HepG2 (cell line): Measurements from ENCODE around the gene HPCAL1. TPM values are rescaled to one million over a fixed set of nuclear protein-coding genes. Genes with fewer than 3 reads are reported as not detected.

Experiments used
- ATAC-seq: fragments of 200-7000 bp; cut with Tn5 transposase; 3 replicates; pipeline ENCODE4 v1.9.1; 2020; ENCODE audit warnings: mild to moderate bottlenecking, moderate library complexity
- BruUV-seq: library from RNA; stranded (reverse); fragments of 400-500 nt; replicated peaks from 2 replicates; lab custom pipeline; 2021; lab: Mats Ljungman, UMichigan
- CTCF ChIA-PET: fragments of 300-600 bp; formaldehyde crosslinking; extraction: SDS; loops from one replicate; lab custom pipeline; 2021; ENCODE audit warnings: low total read pairs, inconsistent platforms, low intra/inter-chr PET ratio; lab: Yijun Ruan, JAX
- POLR2A ChIA-PET: fragments of 350-600 bp; sonication (Branson Sonifier 250); formaldehyde crosslinking; loops from one replicate; lab custom pipeline; 2020; ENCODE audit warnings: antibody characterized with exemption, inconsistent platforms; lab: Yijun Ruan, JAX
- DNase-seq: peaks from one replicate; pipeline ENCODE4 v3.0.0-alpha.2; 2015; ENCODE audit warnings: low spot score
- FAIRE-seq: peaks from 3 replicates; lab custom pipeline; 2011; peaks lifted over from hg19 to GRCh38; lab: Jason Lieb, UNC
- H2AFZ ChIP-seq: one replicate; pipeline ENCODE4 v1.6.1; 2011; ENCODE audit warnings: low read length, inconsistent platforms
- H3K27ac ChIP-seq: fragments of 300-600 bp; 3 replicates; pipeline ENCODE4 v1.8.0; 2011; ENCODE audit warnings: mixed run types, mild to moderate bottlenecking, mixed read lengths, low read length, inconsistent platforms; ENCODE audit not compliant: insufficient read depth; ENCODE audit errors: extremely low read length
- H3K27me3 ChIP-seq, 2 experiments: fragments of 200-600 bp in 1 of 2; 2 replicates in 1 of 2; 3 replicates in 1 of 2; pipeline versions ENCODE4 v1.6.0 to v1.8.0; 2011; ENCODE audit warnings: low read length in 2 of 2, mild to moderate bottlenecking in 2 of 2, moderate library complexity in 2 of 2, inconsistent platforms in 1 of 2; ENCODE audit not compliant: insufficient read depth in 2 of 2, control insufficient read depth in 1 of 2
- H3K36me3 ChIP-seq, 2 experiments: fragments of 200-600 bp in 1 of 2; replicated peaks in 1 of 2; 2 replicates in 1 of 2; 3 replicates in 1 of 2; pipeline versions ENCODE4 v1.5.1 to v1.8.0; 2011; ENCODE audit warnings: low read length in 2 of 2, inconsistent platforms in 1 of 2; ENCODE audit not compliant: insufficient read depth in 2 of 2, control insufficient read depth in 1 of 2
- H3K4me1 ChIP-seq: 2 replicates; pipeline ENCODE4 v1.5.1; 2012; ENCODE audit warnings: low read length, inconsistent platforms; ENCODE audit not compliant: insufficient read depth
- H3K4me2 ChIP-seq: 2 replicates; pipeline ENCODE4 v1.6.0; 2011; ENCODE audit warnings: low read depth, low read length, inconsistent platforms
- H3K4me3 ChIP-seq, 3 experiments: fragments of 200-600 bp in 1 of 3; sonication (generic), shearing (Covaris generic) in 1 of 3; replicated peaks in 1 of 3; 2 replicates each; pipeline ENCODE4 v1.5.1; 2011 to 2016; ENCODE audit warnings: low read length in 3 of 3, inconsistent platforms in 2 of 3, low read depth in 2 of 3, mild to moderate bottlenecking in 2 of 3, control low read depth in 1 of 3, mixed read lengths in 1 of 3; ENCODE audit not compliant: insufficient read depth in 1 of 3
- H3K79me2 ChIP-seq: one replicate; pipeline ENCODE4 v1.6.1; 2011; ENCODE audit warnings: low read length, inconsistent platforms; ENCODE audit not compliant: insufficient read depth
- H3K9ac ChIP-seq: 2 replicates; pipeline ENCODE4 v1.6.0; 2011; ENCODE audit warnings: mild to moderate bottlenecking, low read depth, low read length, inconsistent platforms; ENCODE audit not compliant: insufficient read depth
- H3K9me3 ChIP-seq: 2 replicates; pipeline ENCODE4 v1.5.1; 2012; ENCODE audit warnings: mild to moderate bottlenecking, low read length
- H4K20me1 ChIP-seq: 2 replicates; pipeline ENCODE4 v1.6.0; 2011; ENCODE audit warnings: inconsistent platforms, mild to moderate bottlenecking, low read length, moderate library complexity; ENCODE audit not compliant: insufficient read depth
- RFX5 ChIP-seq: IDR thresholded peaks from 2 replicates; pipeline ENCODE4 v1.6.1; 2011; ENCODE audit warnings: low read depth, low read length, improper control_type of control experiment
- SALL2 ChIP-seq: sonication (generic); formaldehyde crosslinking; IDR thresholded peaks from 2 replicates; pipeline ENCODE4 v1.8.1; 2023; ENCODE audit warnings: mild to moderate bottlenecking, missing genetic modification reagents, inconsistent platforms
- SRY ChIP-seq: sonication (generic); formaldehyde crosslinking; IDR thresholded peaks from 2 replicates; pipeline ENCODE4 v1.8.0; 2022; ENCODE audit warnings: mild to moderate bottlenecking, missing genetic modification reagents
- ZFX ChIP-seq: sonication (generic); formaldehyde crosslinking; IDR thresholded peaks from 2 replicates; pipeline ENCODE4 v1.4.0; 2020; ENCODE audit warnings: mild to moderate bottlenecking, low read depth, missing genetic modification reagents, moderate library complexity
- ZMYM2 ChIP-seq: sonication (generic); formaldehyde crosslinking; IDR thresholded peaks from 2 replicates; pipeline ENCODE4 v1.8.0; 2022; ENCODE audit warnings: mild to moderate bottlenecking, missing genetic modification reagents
- ZNF775 ChIP-seq: sonication (generic); formaldehyde crosslinking; IDR thresholded peaks from 2 replicates; pipeline ENCODE4 v1.4.0; 2020; ENCODE audit warnings: missing genetic modification reagents, mild to moderate bottlenecking, moderate library complexity, borderline replicate concordance
- WGBS: methylation state at CpG from one replicate; pipeline ENCODE4 v1.1.6; 2017; ENCODE audit warnings: low lambda C conversion rate; 5-methylcytosine and 5-hydroxymethylcytosine counted together
- in situ Hi-C: cut with HindIII; loops from 2 replicates; pipeline ENCODE4 v1.10.0; 2017; ENCODE audit warnings: low pct_unique_long_range_greater_than_20kb; ENCODE audit not compliant: extremely low pct_ligation_motif_present
- intact Hi-C: fragments of 100-400 bp; cut with micrococcal nuclease; formaldehyde crosslinking; loops from one replicate; pipeline ENCODE4 v1.10.0; 2022; ENCODE audit not compliant: unreplicated experiment
- polyA plus RNA-seq, 8 experiments: library from polyadenylated mRNA; depleted of rRNA in 3 of 8; stranded (reverse) in 7 of 8; unstranded in 1 of 8; fragments of >200 nt; fragmentation: Illumina TruSeq in 4 of 8; extraction: Trizol in 4 of 8; gene quantifications; 2 replicates each; pipeline versions ENCODE4 v1.2.1 to v1.2.3, GENCODE V29; 2011 to 2016; ENCODE audit warnings: low read depth in 4 of 8, missing spikeins in 1 of 8, mixed read lengths in 1 of 8; ENCODE audit not compliant: insufficient read depth in 1 of 8
- total RNA-seq, 5 experiments: library from RNA; depleted of rRNA; stranded (reverse); fragments of >200 nt; fragmentation: Illumina TruSeq; extraction: Trizol; gene quantifications; 2 replicates each; pipeline ENCODE4 v1.2.3, GENCODE V29; 2016; ENCODE audit warnings: low read depth in 1 of 5
- TF ChIP-seq, protein P1 (sequence below): sonication (generic); formaldehyde crosslinking; IDR thresholded peaks from 2 replicates; pipeline ENCODE4 v1.5.1; 2020; ENCODE audit warnings: missing genetic modification reagents, mild to moderate bottlenecking, borderline replicate concordance
- TF ChIP-seq, protein P2 (sequence below): sonication (generic); formaldehyde crosslinking; IDR thresholded peaks from 2 replicates; pipeline ENCODE4 v1.8.1; 2023; ENCODE audit warnings: mild to moderate bottlenecking, inconsistent platforms, moderate library complexity, missing genetic modification reagents, borderline replicate concordance

Gene HPCAL1
- total and polyA plus RNA-seq, 2 of the 13 experiments (the other 11 are each of a cell fraction or from before 2014, with no cell fraction given) = 29.5 to 29.9 TPM

DNA sequence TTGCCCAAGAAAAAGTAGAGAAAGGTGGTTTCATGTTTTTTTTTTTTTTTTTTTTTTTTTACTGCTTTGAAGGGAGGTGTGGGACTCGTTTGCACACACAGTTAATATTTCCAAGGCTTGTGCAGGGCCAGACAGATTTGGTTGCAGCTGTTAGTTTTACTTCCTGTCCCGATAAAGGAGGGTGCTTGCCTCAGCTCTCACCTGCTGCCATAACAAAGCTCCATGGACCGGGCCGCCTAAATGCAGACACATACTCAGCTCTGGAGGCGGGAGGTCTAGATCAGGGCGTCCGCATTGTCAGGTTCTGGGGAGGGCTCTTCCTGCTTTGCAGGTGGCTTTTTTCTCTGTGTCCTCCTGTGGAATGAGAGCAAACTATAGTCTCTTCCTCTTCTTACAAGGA is 75.5 kb downstream of the HPCAL1 start:
- H3K79me2 ChIP-seq = no peaks in the 10 kb centered on the region
- H3K4me2 ChIP-seq = no peak overlapping the region
- no peak overlapping the region for H3K9ac ChIP-seq
- intact Hi-C loops = no loop called here
- CTCF ChIA-PET = no interaction called here
- H3K9me3 ChIP-seq = no peaks in the 10 kb centered on the region
- no peak overlapping the region for H3K4me3 ChIP-seq
- in situ Hi-C loops = no loop called here
- no peak for DNase-seq
- H3K27me3 ChIP-seq = no peaks in the 10 kb centered on the region
- H3K4me1 ChIP-seq = no peaks in the 10 kb centered on the region
- peaks cover 11% of the 10 kb centered on the region; the same call in 1 of the 2 replicates for H4K20me1 ChIP-seq
- POLR2A ChIA-PET = no interaction called here
- no peak for FAIRE-seq
- H2AFZ ChIP-seq = no peak overlapping the region
- H3K27ac ChIP-seq = no peak overlapping the region
- no peak for TF ChIP-seq RFX5
- TF ChIP-seq ZMYM2 = no peak
- TF ChIP-seq SRY (CRISPR knock-in tag) = no peak
- TF ChIP-seq, protein P1, sequence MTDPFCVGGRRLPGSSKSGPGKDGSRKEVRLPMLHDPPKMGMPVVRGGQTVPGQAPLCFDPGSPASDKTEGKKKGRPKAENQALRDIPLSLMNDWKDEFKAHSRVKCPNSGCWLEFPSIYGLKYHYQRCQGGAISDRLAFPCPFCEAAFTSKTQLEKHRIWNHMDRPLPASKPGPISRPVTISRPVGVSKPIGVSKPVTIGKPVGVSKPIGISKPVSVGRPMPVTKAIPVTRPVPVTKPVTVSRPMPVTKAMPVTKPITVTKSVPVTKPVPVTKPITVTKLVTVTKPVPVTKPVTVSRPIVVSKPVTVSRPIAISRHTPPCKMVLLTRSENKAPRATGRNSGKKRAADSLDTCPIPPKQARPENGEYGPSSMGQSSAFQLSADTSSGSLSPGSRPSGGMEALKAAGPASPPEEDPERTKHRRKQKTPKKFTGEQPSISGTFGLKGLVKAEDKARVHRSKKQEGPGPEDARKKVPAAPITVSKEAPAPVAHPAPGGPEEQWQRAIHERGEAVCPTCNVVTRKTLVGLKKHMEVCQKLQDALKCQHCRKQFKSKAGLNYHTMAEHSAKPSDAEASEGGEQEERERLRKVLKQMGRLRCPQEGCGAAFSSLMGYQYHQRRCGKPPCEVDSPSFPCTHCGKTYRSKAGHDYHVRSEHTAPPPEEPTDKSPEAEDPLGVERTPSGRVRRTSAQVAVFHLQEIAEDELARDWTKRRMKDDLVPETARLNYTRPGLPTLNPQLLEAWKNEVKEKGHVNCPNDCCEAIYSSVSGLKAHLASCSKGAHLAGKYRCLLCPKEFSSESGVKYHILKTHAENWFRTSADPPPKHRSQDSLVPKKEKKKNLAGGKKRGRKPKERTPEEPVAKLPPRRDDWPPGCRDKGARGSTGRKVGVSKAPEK (CRISPR knock-in tag) = no peak
- TF ChIP-seq ZNF775 = no peak
- no peak for TF ChIP-seq SALL2
- TF ChIP-seq, protein P2, sequence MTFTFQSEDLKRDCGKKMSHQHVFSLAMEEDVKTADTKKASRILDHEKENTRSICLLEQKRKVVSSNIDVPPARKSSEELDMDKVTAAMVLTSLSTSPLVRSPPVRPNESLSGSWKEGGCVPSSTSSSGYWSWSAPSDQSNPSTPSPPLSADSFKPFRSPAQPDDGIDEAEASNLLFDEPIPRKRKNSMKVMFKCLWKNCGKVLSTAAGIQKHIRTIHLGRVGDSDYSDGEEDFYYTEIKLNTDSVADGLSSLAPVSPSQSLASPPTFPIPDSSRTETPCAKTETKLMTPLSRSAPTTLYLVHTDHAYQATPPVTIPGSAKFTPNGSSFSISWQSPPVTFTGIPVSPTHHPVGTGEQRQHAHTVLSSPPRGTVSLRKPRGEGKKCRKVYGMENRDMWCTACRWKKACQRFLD = no peak
- TF ChIP-seq ZFX (CRISPR knock-in tag) = no peak
- BruUV-seq = no TSS peak
- 91% methylated on average over 7 of the region's 7 CpGs for WGBS
- no peak for ATAC-seq
- peaks cover 0 to 4% of the 10 kb centered on the region in 2 experiments; a peak in 2 of 5 replicates for H3K36me3 ChIP-seq
